Hepatocyte (in vitro differentiated cells): ENCODE results near the gene SBF2.

ENCODE experiments used
- CTCF ChIP-seq: fragments of 200-600 bp; sonication (generic); IDR thresholded peaks from 2 replicates; pipeline ENCODE4 v1.5.1; 2016; ENCODE audit warnings: antibody characterized with exemption, mild to moderate bottlenecking; ENCODE audit not compliant: poor library complexity
- EZH2phosphoT487 ChIP-seq: fragments of 200-600 bp; sonication (generic); IDR thresholded peaks from one replicate; pipeline ENCODE4 v1.6.1; 2018; ENCODE audit warnings: antibody characterized with exemption, mild to moderate bottlenecking, low read depth, moderate library complexity; ENCODE audit not compliant: unreplicated experiment, severe bottlenecking

GRCh38 chr11:9880657-9881056, 413.4 kb downstream of the SBF2 start:
- TF ChIP-seq CTCF (no peak), EZH2phosphoT487 (no peak)
